CD4-positive, alpha-beta T cell (primary cell): ENCODE results near the gene CDK16. TPM values are rescaled to one million over a fixed set of nuclear protein-coding genes. Genes with fewer than 3 reads are reported as not detected.

Experiments
- ATAC-seq: fragments of 200-7000 bp; cut with Tn5 transposase; one replicate; pipeline ENCODE4 v1.10.0; 2022; ENCODE audit warnings: mild to moderate bottlenecking; ENCODE audit not compliant: poor library complexity
- CTCF ChIA-PET: fragments of 350-600 bp; sonication (Branson Sonifier 250); formaldehyde crosslinking; loops from one replicate; lab custom pipeline; 2021; ENCODE audit warnings: antibody characterized with exemption, inconsistent platforms; lab: Charles Lee
- POLR2A ChIA-PET: fragments of 350-600 bp; sonication (Branson Sonifier 250); formaldehyde crosslinking; loops from one replicate; lab custom pipeline; 2021; ENCODE audit warnings: antibody characterized with exemption, inconsistent platforms; lab: Charles Lee
- DNase-seq, 14 experiments: peaks; one replicate each; pipeline ENCODE4 v3.0.0-alpha.2; 2013 to 2020; ENCODE audit warnings: mixed read lengths in 2 of 14
- H3K27ac ChIP-seq, 2 donors: one replicate each; pipeline versions ENCODE4 v1.5.1 to v1.7.0; 2013; ENCODE audit warnings: low read length in 2 of 2, low read depth in 1 of 2, mild to moderate bottlenecking in 1 of 2
- H3K27me3 ChIP-seq, 2 experiments: 1 replicate in 1 of 2; 2 replicates in 1 of 2; pipeline versions ENCODE4 v1.6.1 to v1.7.0; 2013; ENCODE audit warnings: low read length in 2 of 2, control low read depth in 1 of 2, mild to moderate bottlenecking in 1 of 2, moderate library complexity in 1 of 2; ENCODE audit not compliant: insufficient read depth in 2 of 2, control insufficient read depth in 1 of 2
- H3K36me3 ChIP-seq: one replicate; pipeline ENCODE4 v1.6.1; 2013; ENCODE audit warnings: low read length, control low read depth; ENCODE audit not compliant: insufficient read depth
- H3K4me1 ChIP-seq: one replicate; pipeline ENCODE4 v1.6.1; 2013; ENCODE audit warnings: low read length, control low read depth; ENCODE audit not compliant: insufficient read depth
- H3K4me3 ChIP-seq: one replicate; pipeline ENCODE4 v1.5.1; 2013; ENCODE audit warnings: mild to moderate bottlenecking, low read length, moderate library complexity
- H3K9me3 ChIP-seq, 2 experiments: 1 replicate in 1 of 2; 2 replicates in 1 of 2; pipeline versions ENCODE4 v1.6.1 to v1.7.0; 2013; ENCODE audit warnings: low read length in 2 of 2, mild to moderate bottlenecking in 2 of 2, control low read depth in 1 of 2, moderate library complexity in 1 of 2; ENCODE audit not compliant: control insufficient read depth in 1 of 2, insufficient read depth in 1 of 2
- H3K27ac Mint-ChIP-seq: one replicate; pipeline ENCODE4 v1.8.0; 2020; ENCODE audit warnings: mixed read lengths
- H3K27me3 Mint-ChIP-seq: one replicate; pipeline ENCODE4 v1.8.0; 2021; ENCODE audit warnings: mixed read lengths
- H3K36me3 Mint-ChIP-seq: one replicate; pipeline ENCODE4 v1.8.0; 2021; ENCODE audit warnings: low read depth, mixed read lengths
- H3K4me1 Mint-ChIP-seq: one replicate; pipeline ENCODE4 v1.8.0; 2021; ENCODE audit warnings: low read depth, mixed read lengths
- H3K4me3 Mint-ChIP-seq: one replicate; pipeline ENCODE4 v1.8.0; 2020; ENCODE audit warnings: mild to moderate bottlenecking, mixed read lengths
- H3K9me3 Mint-ChIP-seq: one replicate; pipeline ENCODE4 v1.8.0; 2020; ENCODE audit warnings: mixed read lengths
- intact Hi-C, 2 experiments: fragments of 100-400 bp; cut with DNase I in 1 of 2; cut with micrococcal nuclease in 1 of 2; formaldehyde crosslinking; loops; one replicate each; pipeline versions ENCODE4 v1.15.1 to v1.9.0; 2023 to 2025; cut with DNase I, micrococcal nuclease
- total RNA-seq, 174 experiments: library from RNA in 2 of 174; stranded (reverse) in 2 of 174; gene quantifications; one replicate each; pipeline ENCODE4 v1.2.3 and lab custom pipeline; 2021 to 2026
- TF ChIP-seq, protein P1 (sequence below): fragments of 200-600 bp; IDR thresholded peaks from one replicate; pipeline ENCODE4 v1.8.0; 2022; ENCODE audit warnings: antibody characterized with exemption, mild to moderate bottlenecking

The CDK16 gene
- total RNA-seq, 2 experiments from 2014 or later: 182 to 190 TPM

DNA sequence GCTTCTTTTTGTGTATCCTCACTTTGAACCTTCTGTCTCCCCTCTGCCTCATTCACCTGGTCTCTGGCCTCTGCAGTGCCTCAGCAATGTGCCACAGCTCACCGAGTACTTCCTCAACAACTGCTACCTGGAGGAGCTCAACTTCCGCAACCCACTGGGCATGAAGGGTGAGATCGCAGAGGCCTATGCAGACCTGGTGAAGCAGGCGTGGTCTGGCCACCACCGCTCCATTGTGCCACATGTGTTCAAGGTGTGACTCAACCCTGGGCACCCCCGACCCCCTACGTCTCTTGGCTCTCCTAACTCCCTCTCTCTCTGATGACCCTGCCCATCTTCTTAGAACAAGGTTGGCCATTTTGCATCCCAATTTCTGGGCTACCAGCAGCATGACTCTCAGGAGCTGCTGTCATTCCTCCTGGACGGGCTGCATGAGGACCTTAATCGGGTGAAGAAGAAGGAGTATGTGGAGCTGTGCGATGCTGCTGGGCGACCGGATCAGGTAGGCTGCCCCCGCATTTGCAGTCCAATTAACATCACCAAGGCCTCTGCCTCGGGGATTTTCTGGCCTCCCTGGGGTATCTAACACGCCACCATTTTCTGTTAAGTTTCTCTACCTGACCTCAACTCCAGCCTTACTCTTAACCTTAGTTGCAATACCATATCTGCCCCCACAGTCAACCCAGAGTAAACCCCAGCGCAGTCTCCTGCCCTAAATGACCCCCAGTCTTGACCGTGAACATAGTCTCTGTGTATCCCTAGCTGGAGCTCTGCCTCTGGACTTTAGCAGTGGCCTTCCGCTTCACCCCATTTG is 22.9 kb downstream of the CDK16 start:
- POLR2A ChIA-PET: no interaction called here
- H3K36me3 Mint-ChIP-seq: peaks cover 47% of the 10 kb centered on the region
- ATAC-seq (no peak), DNase-seq (no peak)
- H3K27ac ChIP-seq: no peak overlapping the region
- no peak overlapping the region for H3K4me3 Mint-ChIP-seq
- CTCF ChIA-PET: no interaction called here
- H3K4me1 ChIP-seq: no peaks in the 10 kb centered on the region
- H3K4me3 ChIP-seq: no peak overlapping the region
- H3K27ac Mint-ChIP-seq: no peak overlapping the region
- H3K9me3 ChIP-seq: no peaks in the 10 kb centered on the region
- no peaks in the 10 kb centered on the region for H3K27me3 Mint-ChIP-seq
- peaks cover under 1% of the 10 kb centered on the region for H3K4me1 Mint-ChIP-seq
- TF ChIP-seq, protein P1, sequence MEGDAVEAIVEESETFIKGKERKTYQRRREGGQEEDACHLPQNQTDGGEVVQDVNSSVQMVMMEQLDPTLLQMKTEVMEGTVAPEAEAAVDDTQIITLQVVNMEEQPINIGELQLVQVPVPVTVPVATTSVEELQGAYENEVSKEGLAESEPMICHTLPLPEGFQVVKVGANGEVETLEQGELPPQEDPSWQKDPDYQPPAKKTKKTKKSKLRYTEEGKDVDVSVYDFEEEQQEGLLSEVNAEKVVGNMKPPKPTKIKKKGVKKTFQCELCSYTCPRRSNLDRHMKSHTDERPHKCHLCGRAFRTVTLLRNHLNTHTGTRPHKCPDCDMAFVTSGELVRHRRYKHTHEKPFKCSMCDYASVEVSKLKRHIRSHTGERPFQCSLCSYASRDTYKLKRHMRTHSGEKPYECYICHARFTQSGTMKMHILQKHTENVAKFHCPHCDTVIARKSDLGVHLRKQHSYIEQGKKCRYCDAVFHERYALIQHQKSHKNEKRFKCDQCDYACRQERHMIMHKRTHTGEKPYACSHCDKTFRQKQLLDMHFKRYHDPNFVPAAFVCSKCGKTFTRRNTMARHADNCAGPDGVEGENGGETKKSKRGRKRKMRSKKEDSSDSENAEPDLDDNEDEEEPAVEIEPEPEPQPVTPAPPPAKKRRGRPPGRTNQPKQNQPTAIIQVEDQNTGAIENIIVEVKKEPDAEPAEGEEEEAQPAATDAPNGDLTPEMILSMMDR: no peak
- H3K9me3 Mint-ChIP-seq: no peaks in the 10 kb centered on the region
- intact Hi-C loops: no loop called here
- no peaks in the 10 kb centered on the region for H3K27me3 ChIP-seq
- H3K36me3 ChIP-seq: peaks cover 38% of the 10 kb centered on the region

DNA sequence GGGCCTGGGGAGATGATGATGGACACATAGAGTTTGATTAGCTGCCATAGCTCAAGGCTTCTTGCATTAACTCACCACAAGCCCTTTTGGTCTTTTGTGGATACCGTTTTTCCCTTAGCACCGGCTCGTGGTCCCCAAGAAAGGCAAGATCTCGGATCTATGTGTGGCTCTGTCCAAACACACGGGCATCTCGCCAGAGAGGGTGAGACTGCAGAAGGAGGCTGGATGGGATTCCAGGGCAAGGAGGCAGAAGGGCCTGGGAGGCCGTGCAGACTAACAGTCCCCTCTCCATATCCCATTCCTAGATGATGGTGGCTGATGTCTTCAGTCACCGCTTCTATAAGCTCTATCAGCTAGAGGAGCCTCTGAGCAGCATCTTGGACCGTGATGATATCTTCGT is 23.8 kb downstream of the CDK16 start:
- Histone ChIP-seq H3K4me3 (no peak overlapping the region), H3K4me1 (no peaks in the 10 kb centered on the region), H3K27me3 (no peaks in the 10 kb centered on the region), H3K9me3 (no peaks in the 10 kb centered on the region), H3K27ac (no peak overlapping the region), H3K36me3 (peaks cover 38% of the 10 kb centered on the region)
- no peak overlapping the region for H3K4me3 Mint-ChIP-seq
- intact Hi-C loops: no loop called here
- ChIA-PET CTCF (no interaction called here), POLR2A (no interaction called here)
- H3K36me3 Mint-ChIP-seq: peaks cover 51% of the 10 kb centered on the region
- H3K4me1 Mint-ChIP-seq: no peaks in the 10 kb centered on the region
- no peaks in the 10 kb centered on the region for H3K27me3 Mint-ChIP-seq
- DNase-seq (no peak), ATAC-seq (no peak)
- H3K27ac Mint-ChIP-seq: no peak overlapping the region
- H3K9me3 Mint-ChIP-seq: no peaks in the 10 kb centered on the region
- TF ChIP-seq, protein P1: no peak

DNA sequence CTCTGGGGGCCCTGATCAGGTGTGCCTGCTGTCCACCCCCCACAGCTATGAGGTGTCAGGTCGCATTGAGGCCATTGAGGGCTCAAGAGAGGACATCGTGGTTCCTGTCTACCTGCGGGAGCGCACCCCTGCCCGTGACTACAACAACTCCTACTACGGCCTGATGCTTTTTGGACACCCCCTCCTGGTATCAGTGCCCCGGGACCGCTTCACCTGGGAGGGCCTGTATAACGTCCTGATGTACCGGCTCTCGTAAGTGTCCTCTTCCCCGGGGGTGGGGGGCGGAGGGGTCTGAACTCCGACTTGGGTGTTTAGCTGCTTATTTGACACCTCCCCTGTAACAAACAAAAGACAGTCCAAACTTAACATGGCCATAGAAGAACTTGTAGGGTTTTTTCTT is 24.9 kb downstream of the CDK16 start:
- TF ChIP-seq, protein P1: no peak
- H3K27ac ChIP-seq: no peak overlapping the region
- H3K36me3 Mint-ChIP-seq: peaks cover 60% of the 10 kb centered on the region
- ATAC-seq (no peak), DNase-seq (no peak)
- H3K4me3 Mint-ChIP-seq: no peak overlapping the region
- ChIA-PET POLR2A (no interaction called here), CTCF (no interaction called here)
- H3K27me3 Mint-ChIP-seq: no peaks in the 10 kb centered on the region
- no peaks in the 10 kb centered on the region for H3K9me3 ChIP-seq
- H3K4me3 ChIP-seq: no peak overlapping the region
- intact Hi-C loops: no loop called here
- H3K27ac Mint-ChIP-seq: no peak overlapping the region
- H3K36me3 ChIP-seq: peaks cover 38% of the 10 kb centered on the region
- H3K27me3 ChIP-seq: no peaks in the 10 kb centered on the region
- H3K4me1 Mint-ChIP-seq: no peaks in the 10 kb centered on the region
- H3K4me1 ChIP-seq: no peaks in the 10 kb centered on the region
- no peaks in the 10 kb centered on the region for H3K9me3 Mint-ChIP-seq
